ENCODE results near the gene COL1A2.

COL1A2 gene

GRCh38 chr7:94394109-94394436, 622 bp upstream of the COL1A2 start:
- peak; percentile 15 for DNase-seq (ENCODE audit: low spot score)
- in situ Hi-C loops (cut with MboI; ENCODE audit: low pct_unique_long_range_greater_than_20kb, low sequenced_read_pairs, unreplicated experiment), result loop anchor here (25.0 kb wide), 1 partner anchor 507 kb away; the partner anchor contains the start of gene TFPI2
- TF ChIP-seq, protein P1, sequence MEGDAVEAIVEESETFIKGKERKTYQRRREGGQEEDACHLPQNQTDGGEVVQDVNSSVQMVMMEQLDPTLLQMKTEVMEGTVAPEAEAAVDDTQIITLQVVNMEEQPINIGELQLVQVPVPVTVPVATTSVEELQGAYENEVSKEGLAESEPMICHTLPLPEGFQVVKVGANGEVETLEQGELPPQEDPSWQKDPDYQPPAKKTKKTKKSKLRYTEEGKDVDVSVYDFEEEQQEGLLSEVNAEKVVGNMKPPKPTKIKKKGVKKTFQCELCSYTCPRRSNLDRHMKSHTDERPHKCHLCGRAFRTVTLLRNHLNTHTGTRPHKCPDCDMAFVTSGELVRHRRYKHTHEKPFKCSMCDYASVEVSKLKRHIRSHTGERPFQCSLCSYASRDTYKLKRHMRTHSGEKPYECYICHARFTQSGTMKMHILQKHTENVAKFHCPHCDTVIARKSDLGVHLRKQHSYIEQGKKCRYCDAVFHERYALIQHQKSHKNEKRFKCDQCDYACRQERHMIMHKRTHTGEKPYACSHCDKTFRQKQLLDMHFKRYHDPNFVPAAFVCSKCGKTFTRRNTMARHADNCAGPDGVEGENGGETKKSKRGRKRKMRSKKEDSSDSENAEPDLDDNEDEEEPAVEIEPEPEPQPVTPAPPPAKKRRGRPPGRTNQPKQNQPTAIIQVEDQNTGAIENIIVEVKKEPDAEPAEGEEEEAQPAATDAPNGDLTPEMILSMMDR (IDR thresholded peaks at IDR 0.05; ENCODE audit: extremely low read depth, insufficient read depth, missing control alignments), result no peak

GRCh38 chr7:94395141-94396036, 694 bp downstream of the COL1A2 start:
- in situ Hi-C loops (cut with MboI; ENCODE audit: low pct_unique_long_range_greater_than_20kb, low sequenced_read_pairs, unreplicated experiment), result loop anchor here (25.0 kb wide), 1 partner anchor 508 kb away; the partner anchor contains the start of gene TFPI2
- TF ChIP-seq, protein P1 (IDR thresholded peaks at IDR 0.05; ENCODE audit: extremely low read depth, insufficient read depth, missing control alignments), result peak; percentile 63
- peak; percentile 82 for DNase-seq (ENCODE audit: low spot score)

GRCh38 chr7:94396037-94396431, 1.3 kb downstream of the COL1A2 start:
- in situ Hi-C loops (cut with MboI; ENCODE audit: low pct_unique_long_range_greater_than_20kb, low sequenced_read_pairs, unreplicated experiment), result loop anchor here (25.0 kb wide), 1 partner anchor 509 kb away; the partner anchor contains the start of gene TFPI2
- TF ChIP-seq, protein P1 (IDR thresholded peaks at IDR 0.05; ENCODE audit: extremely low read depth, insufficient read depth, missing control alignments), result no peak
- no peak for DNase-seq (ENCODE audit: low spot score)

GRCh38 chr7:94396596-94396995, 1.9 kb downstream of the COL1A2 start:
- in situ Hi-C loops (cut with MboI; ENCODE audit: low pct_unique_long_range_greater_than_20kb, low sequenced_read_pairs, unreplicated experiment), result loop anchor here (25.0 kb wide), 1 partner anchor 509 kb away; the partner anchor contains the start of gene TFPI2

DNA sequence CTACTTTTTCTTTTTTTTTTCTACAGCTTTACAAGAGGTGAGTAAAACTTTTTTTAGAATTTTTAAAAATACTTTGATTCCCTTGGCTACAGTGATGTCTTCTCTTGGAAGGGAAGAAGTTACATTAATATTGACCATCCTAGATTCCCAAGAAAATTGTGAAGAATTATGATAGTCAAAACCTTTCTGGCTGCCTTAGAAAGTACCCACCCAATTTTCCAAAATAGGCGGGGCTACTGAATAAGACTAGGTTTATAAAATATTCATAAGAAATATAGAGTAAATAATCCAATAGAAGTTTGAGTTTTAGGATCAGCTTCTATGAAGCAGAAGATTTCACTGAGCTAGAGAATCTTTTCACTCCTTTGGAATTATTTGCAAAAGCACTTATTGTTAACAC, 3.0 kb downstream of the COL1A2 start:
- DNase-seq (ENCODE audit: low spot score), result no peak
- in situ Hi-C loops (cut with MboI; ENCODE audit: low pct_unique_long_range_greater_than_20kb, low sequenced_read_pairs, unreplicated experiment), result loop anchor here (25.0 kb wide), 1 partner anchor 510 kb away; the partner anchor contains the start of gene TFPI2
- TF ChIP-seq, protein P1 (IDR thresholded peaks at IDR 0.05; ENCODE audit: extremely low read depth, insufficient read depth, missing control alignments), result no peak

More at GRCh38 chr7:94396596-94396995, 1.9 kb downstream of the COL1A2 start:
- TF ChIP-seq, protein P1 (IDR thresholded peaks at IDR 0.05; ENCODE audit: extremely low read depth, insufficient read depth, missing control alignments), result no peak
- no peak for DNase-seq (ENCODE audit: low spot score)

GRCh38 chr7:94398841-94399240, 4.1 kb downstream of the COL1A2 start:
- in situ Hi-C loops (cut with MboI; ENCODE audit: low pct_unique_long_range_greater_than_20kb, low sequenced_read_pairs, unreplicated experiment), result loop anchor here (25.0 kb wide), 1 partner anchor 512 kb away; the partner anchor contains the start of gene TFPI2
- no peak for DNase-seq (ENCODE audit: low spot score)
- TF ChIP-seq, protein P1 (IDR thresholded peaks at IDR 0.05; ENCODE audit: extremely low read depth, insufficient read depth, missing control alignments), result no peak

Measured in GM13977 (cell line).